Stimulated activated naive CD8-positive, alpha-beta T cell treated with anti-CD3 and anti-CD28 coated beads, Interleukin-15, amount 100 ng/mL, for 72 hours (primary cell): ENCODE measurements around the gene ZBTB20.

Experiments
- ATAC-seq: fragments of 150-1000 bp; cut with Tn5 transposase; 2 replicates; pipeline ENCODE4 v1.10.0; 2021; ENCODE audit warnings: mild to moderate bottlenecking, moderate library complexity
- DNase-seq, 2 donors: peaks; one replicate each; pipeline ENCODE4 v3.0.0; 2021 to 2022
- H3K27ac Mint-ChIP-seq, 2 donors: one replicate each; pipeline ENCODE4 v1.8.0; 2022; ENCODE audit warnings: mild to moderate bottlenecking in 2 of 2, mixed read lengths in 2 of 2, moderate library complexity in 2 of 2
- H3K27me3 Mint-ChIP-seq: one replicate; pipeline ENCODE4 v1.8.0; 2022; ENCODE audit warnings: mixed read lengths
- H3K4me1 Mint-ChIP-seq: one replicate; pipeline ENCODE4 v1.8.0; 2022; ENCODE audit warnings: mild to moderate bottlenecking, mixed read lengths
- H3K4me3 Mint-ChIP-seq, 2 donors: one replicate each; pipeline ENCODE4 v1.8.0; 2022; ENCODE audit warnings: mild to moderate bottlenecking in 2 of 2, mixed read lengths in 2 of 2, moderate library complexity in 1 of 2
- H3K9me3 Mint-ChIP-seq, 2 donors: one replicate each; pipeline ENCODE4 v1.8.0; 2022; ENCODE audit warnings: mixed read lengths in 2 of 2

The ZBTB20 gene

DNA sequence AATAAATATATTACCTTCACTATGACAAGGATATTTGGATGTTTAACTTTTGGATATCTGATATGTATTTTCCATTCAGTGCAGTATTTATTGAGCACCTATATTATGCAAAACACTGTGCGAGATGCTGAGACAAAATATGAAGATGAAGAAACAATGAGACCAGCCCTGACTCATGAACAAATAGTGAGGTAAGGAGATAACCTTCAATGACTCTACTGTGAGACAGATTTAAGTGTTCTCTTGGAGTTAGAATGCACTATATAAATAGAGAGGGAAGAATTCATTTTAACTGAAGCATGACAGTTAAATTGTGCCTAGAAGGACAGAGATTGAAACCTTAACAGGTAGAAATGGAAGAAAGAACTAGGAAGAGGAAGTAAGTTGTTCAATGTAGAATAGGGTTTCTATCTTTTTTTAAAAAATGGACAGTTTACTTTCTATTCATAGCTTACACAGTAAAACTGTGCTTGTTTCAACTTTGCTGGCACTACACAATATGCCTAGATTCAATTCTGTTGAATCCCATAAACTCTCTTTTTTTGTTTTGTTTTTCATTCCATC, 124.2 kb downstream of the ZBTB20 start:
- Mint-ChIP-seq H3K9me3 (no peaks in the 10 kb centered on the region), H3K27me3 (no peaks in the 10 kb centered on the region), H3K4me1 (no peaks in the 10 kb centered on the region), H3K27ac (no peak overlapping the region), H3K4me3 (no peak overlapping the region)
- ATAC-seq (no peak), DNase-seq (no peak)

DNA sequence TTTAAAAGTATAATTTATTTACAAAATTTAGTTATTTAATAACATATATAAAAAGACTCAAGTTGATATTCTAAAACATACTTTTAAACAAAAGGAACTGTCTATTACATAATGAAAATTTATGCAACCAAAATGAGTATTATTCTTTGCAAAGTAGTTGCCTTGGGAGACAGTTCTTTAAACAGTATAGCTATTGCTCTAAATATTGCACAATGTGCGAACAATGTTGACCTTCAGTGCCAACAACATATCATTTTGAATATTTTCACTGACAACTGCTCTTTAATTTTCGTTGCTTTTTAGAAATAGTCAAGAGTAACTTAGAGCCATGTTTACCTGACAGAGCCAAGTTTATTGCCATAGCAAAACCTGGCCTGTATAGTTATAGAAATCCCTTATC, 124.9 kb downstream of the ZBTB20 start:
- Mint-ChIP-seq H3K9me3 (no peaks in the 10 kb centered on the region), H3K27me3 (no peaks in the 10 kb centered on the region), H3K27ac (no peak overlapping the region), H3K4me1 (no peaks in the 10 kb centered on the region), H3K4me3 (no peak overlapping the region)
- ATAC-seq (no peak), DNase-seq (no peak)

DNA sequence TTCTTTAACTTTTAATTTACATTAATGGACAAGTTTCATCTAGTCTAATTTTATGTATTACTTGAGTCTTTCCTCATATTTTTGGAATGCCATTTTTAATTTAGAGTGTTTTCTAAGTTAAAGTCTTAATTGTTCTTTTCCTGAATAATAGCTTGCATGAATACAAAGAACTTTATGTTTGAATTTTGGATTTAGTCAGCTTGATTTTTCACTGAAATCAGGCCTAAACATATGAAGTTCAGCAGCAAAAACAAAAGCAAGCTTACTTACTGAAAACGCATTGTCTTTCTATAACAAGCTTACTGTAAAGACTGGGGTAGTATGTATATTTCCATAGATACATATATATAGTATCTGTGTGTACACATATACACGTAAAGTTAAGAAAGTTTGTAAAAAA, 126.0 kb downstream of the ZBTB20 start:
- ATAC-seq (no peak), DNase-seq (no peak)
- Mint-ChIP-seq H3K4me1 (no peaks in the 10 kb centered on the region), H3K4me3 (no peak overlapping the region), H3K27ac (no peak overlapping the region), H3K27me3 (no peaks in the 10 kb centered on the region), H3K9me3 (peaks cover 8 to 10% of the 10 kb centered on the region in 2 donors)

DNA sequence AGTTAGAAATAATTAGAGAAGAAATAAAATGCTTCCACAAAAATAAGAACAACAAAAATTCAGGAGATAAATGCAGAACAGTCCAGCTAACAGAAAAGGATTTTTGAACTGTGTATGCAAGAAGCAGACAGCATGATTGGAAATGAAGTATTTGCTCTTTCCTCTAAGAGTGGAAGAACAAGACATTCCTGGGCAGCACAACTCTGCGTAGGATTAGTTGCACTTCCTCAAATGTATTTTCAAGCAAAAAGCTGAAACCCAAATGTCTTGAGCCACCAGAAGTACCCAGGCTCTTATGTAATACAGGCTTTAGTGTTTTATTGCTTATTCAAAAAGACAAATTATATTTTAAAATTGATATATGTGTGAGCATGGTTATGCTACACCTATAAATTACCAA, 127.2 kb downstream of the ZBTB20 start:
- ATAC-seq (no peak), DNase-seq (no peak)
- no peak overlapping the region for H3K4me3 Mint-ChIP-seq
- no peak overlapping the region for H3K27ac Mint-ChIP-seq
- H3K27me3 Mint-ChIP-seq: no peaks in the 10 kb centered on the region
- H3K4me1 Mint-ChIP-seq: no peaks in the 10 kb centered on the region
- H3K9me3 Mint-ChIP-seq: peaks cover 13 to 18% of the 10 kb centered on the region in 2 donors

DNA sequence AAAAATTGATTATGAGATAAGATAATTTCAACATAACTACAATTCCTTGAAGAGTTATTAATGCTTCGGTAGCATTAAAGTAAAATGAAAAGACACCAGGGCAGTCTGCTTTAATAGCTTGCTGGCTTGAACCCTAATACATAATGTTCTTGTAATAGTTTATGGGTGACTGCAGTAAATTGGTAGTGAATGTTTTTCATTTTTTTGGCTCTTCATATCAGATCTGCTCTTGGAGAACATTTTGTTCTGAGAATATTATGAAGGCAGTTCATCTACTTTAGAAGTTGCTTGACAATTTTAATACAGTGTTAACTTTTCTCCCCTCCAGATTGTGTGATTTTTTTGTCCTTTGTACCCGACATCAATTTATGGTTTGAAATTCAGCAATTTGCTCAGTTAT, 128.4 kb downstream of the ZBTB20 start:
- peaks cover 15 to 18% of the 10 kb centered on the region in 2 donors for H3K9me3 Mint-ChIP-seq
- no peak overlapping the region for H3K27ac Mint-ChIP-seq
- ATAC-seq (no peak), DNase-seq (no peak)
- H3K4me1 Mint-ChIP-seq: no peaks in the 10 kb centered on the region
- no peak overlapping the region for H3K4me3 Mint-ChIP-seq
- H3K27me3 Mint-ChIP-seq: no peaks in the 10 kb centered on the region

DNA sequence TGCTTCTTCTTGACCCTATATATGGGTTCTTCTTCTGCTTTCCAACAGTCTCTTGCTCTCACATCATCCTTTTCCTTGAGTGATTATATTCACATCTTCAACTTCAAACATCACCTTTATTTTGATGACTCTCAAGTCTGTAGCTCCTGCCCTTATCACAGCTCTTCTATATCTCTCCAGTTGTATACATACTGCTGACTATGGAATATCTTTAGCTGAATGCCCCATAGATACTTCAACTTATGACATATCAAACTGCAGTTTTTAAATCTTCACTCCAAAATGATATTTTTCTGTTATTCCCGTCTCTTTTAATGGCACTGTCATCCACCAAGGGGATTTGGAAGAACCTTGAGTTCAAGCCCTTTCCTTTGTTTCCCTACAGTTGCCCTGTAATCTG, 139.1 kb downstream of the ZBTB20 start:
- Mint-ChIP-seq H3K27ac (no peak overlapping the region), H3K27me3 (no peaks in the 10 kb centered on the region)

DNA sequence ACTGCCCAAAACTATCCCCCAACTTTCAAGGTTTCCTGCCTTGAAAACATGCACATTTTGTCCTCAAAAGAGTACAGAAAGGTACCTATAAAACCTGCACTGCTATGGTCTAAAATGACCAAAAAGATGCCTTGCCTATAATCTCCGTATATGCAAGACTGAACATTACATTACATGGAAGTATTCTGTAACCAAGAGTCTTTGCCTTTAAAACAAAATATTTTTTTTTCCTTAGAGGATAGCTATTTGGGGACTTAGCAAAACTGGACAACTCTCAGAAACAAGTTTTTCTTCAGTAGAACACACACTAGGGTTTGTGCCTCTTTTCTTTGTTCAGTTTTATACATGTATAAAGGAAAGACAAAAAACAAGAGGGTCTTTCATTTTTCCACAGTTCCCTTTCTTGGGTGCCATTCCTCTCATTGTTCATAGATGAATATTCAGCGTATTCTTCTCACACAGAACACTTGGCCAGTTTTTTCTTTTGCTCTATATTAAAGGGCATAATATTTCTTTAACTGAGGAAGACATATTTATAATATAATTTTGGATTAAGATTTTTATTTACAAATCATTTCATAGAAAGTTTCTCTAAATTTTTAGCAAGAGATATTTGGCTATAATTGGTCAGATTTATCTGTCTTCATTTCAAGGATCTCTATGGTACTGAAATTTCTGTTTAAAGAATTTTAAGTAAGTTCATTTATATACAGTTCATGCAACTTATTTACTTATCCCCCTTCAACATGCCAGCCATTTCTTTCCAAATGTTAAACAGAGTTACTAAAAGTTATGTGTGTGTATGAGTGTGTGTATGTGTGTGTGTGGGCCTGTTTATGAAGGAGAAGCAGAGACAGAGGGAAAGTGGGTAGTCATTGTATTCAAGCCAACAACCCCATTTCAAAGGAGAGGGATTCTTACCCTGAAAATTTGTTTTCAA, 142.6 kb downstream of the ZBTB20 start:
- H3K9me3 Mint-ChIP-seq: peaks cover 5 to 8% of the 10 kb centered on the region in 2 donors
- no peak overlapping the region for H3K27ac Mint-ChIP-seq
- no peak for ATAC-seq
- H3K27me3 Mint-ChIP-seq: no peaks in the 10 kb centered on the region
- DNase-seq: no peak
- no peak overlapping the region for H3K4me3 Mint-ChIP-seq
- no peaks in the 10 kb centered on the region for H3K4me1 Mint-ChIP-seq

More for the DNA sequence above, 139.1 kb downstream of the ZBTB20 start:
- DNase-seq (no peak), ATAC-seq (no peak)
- Mint-ChIP-seq H3K4me3 (no peak overlapping the region), H3K9me3 (peaks cover 0 to 14% of the 10 kb centered on the region in 2 donors), H3K4me1 (no peaks in the 10 kb centered on the region)

DNA sequence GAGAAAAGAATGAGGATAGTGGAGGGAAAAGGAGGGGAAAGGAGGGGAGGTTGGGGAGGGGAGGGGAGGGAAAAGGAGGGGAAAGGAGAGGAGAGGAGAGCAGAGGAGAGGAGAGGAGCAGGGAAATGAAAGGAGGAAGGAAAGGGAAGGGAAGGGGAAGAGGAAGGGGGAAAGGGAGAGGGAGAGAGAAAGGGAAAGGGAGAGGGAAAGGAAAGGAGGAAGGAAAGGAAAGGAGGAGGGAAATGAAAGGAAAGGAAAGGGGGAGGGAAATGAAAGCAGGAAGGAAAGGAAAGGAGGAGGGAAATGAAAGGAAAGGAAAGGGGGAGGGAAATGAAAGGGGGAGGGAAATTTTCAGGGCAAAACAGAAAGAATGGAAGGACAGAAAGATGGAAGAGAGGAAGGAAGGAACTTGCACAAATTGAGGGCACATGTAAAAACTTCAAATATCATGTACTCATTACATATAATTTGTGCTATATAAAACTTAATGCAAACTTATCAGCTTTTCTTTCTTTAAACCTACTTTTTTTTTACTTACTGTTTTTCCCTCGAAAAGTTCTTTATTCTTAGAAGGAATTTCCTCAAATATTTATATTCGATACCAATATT, 148.0 kb downstream of the ZBTB20 start:
- DNase-seq: no peak
- no peak for ATAC-seq
- no peaks in the 10 kb centered on the region for H3K27me3 Mint-ChIP-seq
- no peak overlapping the region for H3K27ac Mint-ChIP-seq
- peaks cover 12 to 23% of the 10 kb centered on the region in 2 donors for H3K9me3 Mint-ChIP-seq
- peaks cover 6% of the 10 kb centered on the region for H3K4me1 Mint-ChIP-seq
- H3K4me3 Mint-ChIP-seq: no peak overlapping the region

DNA sequence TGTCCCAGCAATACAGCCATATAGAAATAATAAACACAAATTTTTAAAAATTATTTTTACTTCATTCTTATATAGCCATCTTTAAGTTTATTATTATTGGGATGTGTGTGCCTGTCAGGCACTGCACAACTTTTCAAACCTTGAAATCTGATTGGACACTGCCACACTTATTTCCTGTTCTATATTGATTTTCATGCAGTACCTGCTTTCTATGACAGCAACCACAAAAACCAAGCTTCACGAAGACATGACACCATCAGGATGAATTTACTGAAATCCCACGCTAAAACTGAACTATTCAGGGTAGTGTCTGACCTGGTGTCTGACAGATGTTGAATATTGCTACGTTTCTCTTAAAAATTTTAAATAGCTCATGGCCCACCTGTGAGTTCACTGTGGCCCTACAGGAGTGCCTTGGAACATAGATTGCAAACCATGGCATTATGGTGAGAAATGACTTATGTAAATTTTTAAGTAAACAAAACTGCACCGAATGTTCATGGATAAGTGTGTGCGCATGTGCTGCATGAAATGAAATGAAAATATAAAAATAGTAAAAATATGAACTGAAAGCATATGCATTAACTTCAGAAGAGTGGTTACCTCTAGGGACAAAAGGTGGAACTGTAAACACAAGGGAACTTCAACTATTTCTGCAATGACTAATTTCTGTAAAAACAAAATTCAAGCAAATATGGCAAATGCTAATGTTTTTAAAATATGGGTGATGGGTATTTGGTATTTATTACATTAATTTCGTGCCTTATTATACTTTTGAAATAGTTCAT, 152.3 kb downstream of the ZBTB20 start:
- no peak overlapping the region for H3K27ac Mint-ChIP-seq
- DNase-seq: no peak
- ATAC-seq: no peak
- no peak overlapping the region for H3K4me3 Mint-ChIP-seq
- peaks cover 6% of the 10 kb centered on the region for H3K4me1 Mint-ChIP-seq
- no peaks in the 10 kb centered on the region for H3K27me3 Mint-ChIP-seq
- H3K9me3 Mint-ChIP-seq: peaks cover 29 to 33% of the 10 kb centered on the region in 2 donors

DNA sequence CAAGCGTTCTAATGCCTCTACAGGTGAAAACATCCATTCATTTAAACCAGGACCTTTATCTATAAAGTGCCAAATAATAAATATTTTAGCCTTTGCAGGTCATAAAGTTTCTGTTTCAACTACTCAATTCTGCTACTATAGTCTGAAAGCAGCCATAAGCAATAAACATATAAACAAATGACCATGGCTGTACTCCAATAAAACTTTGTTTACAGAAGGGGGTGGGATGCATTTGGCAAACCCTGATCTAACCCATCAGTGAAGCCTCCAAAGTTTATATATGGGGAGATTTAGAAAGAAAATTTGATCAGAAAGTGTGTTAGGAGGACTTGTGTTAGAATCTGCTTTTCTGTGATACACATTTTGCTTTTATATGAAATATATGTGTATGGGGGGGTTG, 161.3 kb downstream of the ZBTB20 start:
- H3K9me3 Mint-ChIP-seq: peaks cover 10 to 16% of the 10 kb centered on the region in 2 donors
- ATAC-seq (no peak), DNase-seq (no peak)
- H3K27ac Mint-ChIP-seq: no peak overlapping the region
- H3K4me3 Mint-ChIP-seq: no peak overlapping the region
- no peaks in the 10 kb centered on the region for H3K27me3 Mint-ChIP-seq
- no peaks in the 10 kb centered on the region for H3K4me1 Mint-ChIP-seq

DNA sequence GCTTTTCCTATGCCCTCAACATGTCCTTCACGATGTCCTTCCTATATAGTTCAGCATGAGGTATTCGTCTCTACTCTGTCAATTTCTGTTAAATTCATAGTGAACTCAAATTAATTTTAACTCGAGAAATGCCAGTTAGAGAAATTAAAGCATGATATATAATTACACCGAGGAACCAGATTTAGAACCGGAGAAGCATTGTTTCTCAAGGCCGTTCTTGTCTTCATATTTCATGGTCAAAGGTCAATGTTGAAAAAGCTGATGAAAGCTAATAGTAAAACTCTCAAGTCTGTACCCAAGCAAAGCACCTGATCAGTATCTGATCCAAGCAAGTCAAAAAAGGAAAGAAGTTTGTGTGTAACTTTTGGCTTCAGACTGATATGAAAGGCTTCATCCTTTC, 163.8 kb downstream of the ZBTB20 start:
- Mint-ChIP-seq H3K27me3 (no peaks in the 10 kb centered on the region), H3K9me3 (peaks cover 0 to 5% of the 10 kb centered on the region in 2 donors), H3K4me1 (no peaks in the 10 kb centered on the region), H3K4me3 (no peak overlapping the region), H3K27ac (no peak overlapping the region)
- no peak for DNase-seq
- ATAC-seq: no peak

DNA sequence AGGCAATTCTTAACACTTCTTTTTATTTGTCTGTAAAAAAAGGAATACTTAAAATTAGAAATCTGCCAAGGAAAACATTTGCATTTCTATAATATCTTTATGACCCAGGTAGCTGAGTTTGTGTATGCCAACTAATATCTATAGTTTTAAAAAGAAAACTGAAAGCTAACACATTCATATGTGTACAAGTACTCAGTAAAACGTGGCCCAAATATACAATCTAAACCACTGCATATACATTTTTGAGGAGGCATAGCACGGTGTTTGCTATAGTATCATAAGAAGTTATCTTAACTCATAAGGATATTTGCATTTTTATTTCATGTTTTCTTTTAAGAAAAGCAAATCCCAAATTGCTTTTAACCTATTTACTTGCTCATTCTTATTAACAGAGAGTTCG, 172.7 kb downstream of the ZBTB20 start:
- Mint-ChIP-seq H3K27ac (no peak overlapping the region), H3K4me1 (peaks cover 6% of the 10 kb centered on the region), H3K4me3 (no peak overlapping the region), H3K27me3 (no peaks in the 10 kb centered on the region), H3K9me3 (no peaks in the 10 kb centered on the region)
- ATAC-seq (peak; percentile 77), DNase-seq (no peak)

DNA sequence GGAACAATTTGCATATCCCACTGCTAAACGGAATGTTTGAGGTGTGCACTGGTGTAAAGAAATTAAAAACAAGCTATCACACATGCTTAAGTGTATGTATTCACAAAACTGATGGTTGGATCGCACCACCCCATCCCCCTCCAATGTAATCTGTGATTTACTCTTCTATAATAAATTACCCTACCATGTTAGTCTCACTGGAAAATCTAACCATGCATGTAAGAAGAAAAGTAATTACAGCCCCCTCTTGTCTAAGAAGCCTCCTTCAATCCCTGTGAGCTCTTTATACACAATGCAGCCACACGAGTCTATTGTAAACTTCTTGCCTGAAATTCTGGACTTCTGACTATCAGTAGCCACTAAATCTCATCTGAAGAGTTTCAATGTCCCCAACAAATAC, 173.6 kb downstream of the ZBTB20 start:
- Mint-ChIP-seq H3K4me3 (no peak overlapping the region), H3K9me3 (no peaks in the 10 kb centered on the region), H3K4me1 (peaks cover 6% of the 10 kb centered on the region), H3K27ac (no peak overlapping the region), H3K27me3 (no peaks in the 10 kb centered on the region)
- no peak for ATAC-seq
- DNase-seq: no peak

DNA sequence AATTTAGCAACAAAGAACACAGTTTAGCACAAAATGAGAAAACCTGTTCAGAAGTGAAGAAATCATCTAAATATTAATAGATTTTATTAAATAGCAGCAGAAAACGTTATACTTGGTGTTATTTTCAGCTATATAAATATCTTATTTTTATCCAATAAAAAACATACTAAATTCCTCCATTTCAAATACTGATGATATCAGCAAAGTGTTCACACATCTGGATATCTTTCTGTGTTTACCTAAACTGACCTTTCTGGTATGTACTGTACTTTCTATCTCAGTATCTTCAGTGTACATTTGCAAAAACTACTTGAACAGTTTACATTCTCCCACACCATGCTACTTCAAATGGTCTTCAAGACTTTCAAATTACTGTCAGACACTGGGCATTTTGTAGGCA, 179.9 kb downstream of the ZBTB20 start:
- H3K4me1 Mint-ChIP-seq: no peaks in the 10 kb centered on the region
- ATAC-seq (no peak), DNase-seq (no peak)
- H3K4me3 Mint-ChIP-seq: no peak overlapping the region
- H3K27me3 Mint-ChIP-seq: no peaks in the 10 kb centered on the region
- no peaks in the 10 kb centered on the region for H3K9me3 Mint-ChIP-seq
- H3K27ac Mint-ChIP-seq: no peak overlapping the region

DNA sequence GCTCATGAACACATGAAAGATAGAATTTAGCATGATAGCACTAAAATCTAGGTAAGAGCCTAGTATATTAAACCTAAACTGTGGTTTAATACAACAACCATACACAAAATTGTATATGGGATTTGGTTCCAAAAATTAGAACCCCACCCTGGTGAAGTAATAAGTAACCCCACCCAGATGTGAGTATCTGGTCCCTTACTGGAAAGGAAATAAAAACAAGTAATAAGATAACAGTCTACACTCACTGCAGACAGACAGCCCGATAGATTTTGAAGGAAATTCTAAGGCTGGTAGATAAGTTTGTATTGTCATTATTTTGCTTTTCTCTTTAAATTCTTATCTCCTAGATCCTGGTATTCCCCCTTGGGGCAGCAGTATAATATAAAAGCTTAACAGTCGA, 184.9 kb downstream of the ZBTB20 start:
- Mint-ChIP-seq H3K4me3 (no peak overlapping the region), H3K4me1 (no peaks in the 10 kb centered on the region), H3K9me3 (peaks cover 0 to 5% of the 10 kb centered on the region in 2 donors), H3K27ac (no peak overlapping the region), H3K27me3 (no peaks in the 10 kb centered on the region)
- ATAC-seq: no peak
- no peak for DNase-seq
